GOT3 (cell line): ENCODE data around the gene ARFIP2.

Experiments
- DNase-seq: peaks from one replicate; lab custom pipeline; 2025; ENCODE audit warnings: mixed read lengths; lab: John Stamatoyannopoulos, UW

ARFIP2 gene

GRCh38 chr11:6442441-6442840 is 38.7 kb downstream of the ARFIP2 start:
- DNase-seq = no peak

GRCh38 chr11:6440906-6441358 is 40.2 kb downstream of the ARFIP2 start, which contains the start of gene HPX:
Gene HPX, minus strand, starts transcription at chr11:6440987. Its CDS starts 24 bp downstream, at chr11:6440963.
- DNase-seq = no peak

GRCh38 chr11:6438979-6439571 is 42.1 kb downstream of the ARFIP2 start:
- no peak for DNase-seq

GRCh38 chr11:6437993-6438392 is 43.1 kb downstream of the ARFIP2 start:
- DNase-seq = no peak

- no peak for DNase-seq
Measured at GRCh38 chr11:6437423-6437822, 43.7 kb downstream of the ARFIP2 start.

- no peak for DNase-seq
Measured at GRCh38 chr11:6433998-6434660, 47.0 kb downstream of the ARFIP2 start.

- DNase-seq = peak; percentile 18
Measured at GRCh38 chr11:6431861-6432260, 49.3 kb downstream of the ARFIP2 start.

- no peak for DNase-seq
Measured at GRCh38 chr11:6427516-6427915, 53.6 kb downstream of the ARFIP2 start.
